Measurements from ENCODE around the gene ASTN2. TPM values are rescaled to one million over a fixed set of nuclear protein-coding genes. Genes with fewer than 3 reads are reported as not detected.

Gene ASTN2
- total and polyA plus RNA-seq, 9 donors, result 1.8 to 6.4 (median 3.2) TPM

- DNase-seq, result no peak
- H3K4me1 ChIP-seq (ENCODE audit: insufficient read depth), result no peaks in the 10 kb centered on the region
- 10 to 11% (median 10%) methylated on average over 1 of the region's 1 CpG for WGBS, 3 donors
- H3K27me3 ChIP-seq, result no peaks in the 10 kb centered on the region
- no peak overlapping the region for H3K27ac ChIP-seq
- H3K36me3 ChIP-seq, result no peaks in the 10 kb centered on the region
- no peak for TF ChIP-seq EP300 (IDR thresholded peaks at IDR 0.05)
- TF ChIP-seq POLR2A (IDR thresholded peaks at IDR 0.05), result no peak
- TF ChIP-seq, protein P1, sequence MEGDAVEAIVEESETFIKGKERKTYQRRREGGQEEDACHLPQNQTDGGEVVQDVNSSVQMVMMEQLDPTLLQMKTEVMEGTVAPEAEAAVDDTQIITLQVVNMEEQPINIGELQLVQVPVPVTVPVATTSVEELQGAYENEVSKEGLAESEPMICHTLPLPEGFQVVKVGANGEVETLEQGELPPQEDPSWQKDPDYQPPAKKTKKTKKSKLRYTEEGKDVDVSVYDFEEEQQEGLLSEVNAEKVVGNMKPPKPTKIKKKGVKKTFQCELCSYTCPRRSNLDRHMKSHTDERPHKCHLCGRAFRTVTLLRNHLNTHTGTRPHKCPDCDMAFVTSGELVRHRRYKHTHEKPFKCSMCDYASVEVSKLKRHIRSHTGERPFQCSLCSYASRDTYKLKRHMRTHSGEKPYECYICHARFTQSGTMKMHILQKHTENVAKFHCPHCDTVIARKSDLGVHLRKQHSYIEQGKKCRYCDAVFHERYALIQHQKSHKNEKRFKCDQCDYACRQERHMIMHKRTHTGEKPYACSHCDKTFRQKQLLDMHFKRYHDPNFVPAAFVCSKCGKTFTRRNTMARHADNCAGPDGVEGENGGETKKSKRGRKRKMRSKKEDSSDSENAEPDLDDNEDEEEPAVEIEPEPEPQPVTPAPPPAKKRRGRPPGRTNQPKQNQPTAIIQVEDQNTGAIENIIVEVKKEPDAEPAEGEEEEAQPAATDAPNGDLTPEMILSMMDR (IDR thresholded peaks at IDR 0.05), result no peak
- no peak overlapping the region for H3K4me3 ChIP-seq
- H3K9me3 ChIP-seq, result no peaks in the 10 kb centered on the region
- intact Hi-C loops (cut with DNase I), result no loop called here
Measured at GRCh38 chr9:116806075-116806474, 608.8 kb downstream of the ASTN2 start.

DNA sequence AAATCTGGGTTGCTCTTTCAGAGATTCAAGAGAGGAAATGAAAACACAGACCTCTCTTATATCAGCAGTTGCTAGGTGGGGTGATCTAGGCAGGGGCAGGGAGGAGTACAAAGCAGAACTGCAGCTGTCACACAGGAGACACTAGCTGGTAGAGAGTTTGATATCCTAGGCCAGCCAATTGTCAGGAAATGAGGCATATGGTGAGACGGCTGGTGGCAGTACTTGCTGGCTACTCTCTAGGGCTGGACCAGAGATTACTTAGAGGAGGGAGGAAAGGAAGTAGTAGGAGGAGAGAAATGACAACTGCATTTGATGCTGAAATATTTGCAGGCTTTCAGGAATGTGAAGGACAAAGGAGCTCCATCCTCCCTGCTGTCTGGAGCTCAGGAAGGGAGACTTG is 614.0 kb downstream of the ASTN2 start:
- H3K36me3 ChIP-seq, result no peaks in the 10 kb centered on the region
- no peaks in the 10 kb centered on the region for H3K9me3 ChIP-seq
- H3K27me3 ChIP-seq, result no peaks in the 10 kb centered on the region
- H3K27ac ChIP-seq, result no peak overlapping the region
- no peaks in the 10 kb centered on the region for H3K4me1 ChIP-seq (ENCODE audit: insufficient read depth)
- 0 to 7% (median 3%) methylated on average over 1 of the region's 1 CpG for WGBS, 3 donors
- DNase-seq, result no peak
- no peak for TF ChIP-seq EP300 (IDR thresholded peaks at IDR 0.05)
- no peak for TF ChIP-seq POLR2A (IDR thresholded peaks at IDR 0.05)
- TF ChIP-seq, protein P1 (IDR thresholded peaks at IDR 0.05), result no peak
- intact Hi-C loops (cut with DNase I), result no loop called here
- H3K4me3 ChIP-seq, result no peak overlapping the region

DNA sequence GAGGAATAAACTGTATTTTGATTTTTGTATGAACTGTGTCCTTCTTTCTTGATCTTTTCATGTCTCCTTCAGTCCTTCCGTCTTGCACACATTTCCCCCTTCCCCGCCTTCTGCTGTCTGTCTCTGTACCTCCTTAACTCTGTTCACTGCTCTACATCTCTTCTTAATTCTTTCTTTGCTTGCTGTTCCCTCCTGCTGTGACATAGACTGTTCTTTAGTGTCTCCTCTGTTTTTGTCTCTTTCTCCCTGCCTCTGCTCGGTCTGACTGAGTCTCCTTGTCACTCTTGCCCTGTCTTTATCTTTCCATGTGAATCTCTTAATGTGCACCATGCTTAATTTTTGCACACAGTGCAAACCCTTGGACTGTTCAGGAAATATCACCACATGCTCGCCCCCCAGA is 614.8 kb downstream of the ASTN2 start:
- no peaks in the 10 kb centered on the region for H3K36me3 ChIP-seq
- no peak for DNase-seq
- no peak overlapping the region for H3K27ac ChIP-seq
- no peaks in the 10 kb centered on the region for H3K27me3 ChIP-seq
- no peaks in the 10 kb centered on the region for H3K4me1 ChIP-seq (ENCODE audit: insufficient read depth)
- no peaks in the 10 kb centered on the region for H3K9me3 ChIP-seq
- intact Hi-C loops (cut with DNase I), result no loop called here
- no peak overlapping the region for H3K4me3 ChIP-seq
- WGBS, 3 donors, result 85 to 91% (median 86%) methylated on average over 4 of the region's 4 CpGs
- TF ChIP-seq, protein P1 (IDR thresholded peaks at IDR 0.05), result no peak
- TF ChIP-seq EP300 (IDR thresholded peaks at IDR 0.05), result no peak
- TF ChIP-seq POLR2A (IDR thresholded peaks at IDR 0.05), result no peak

- Histone ChIP-seq H3K9me3 (no peaks in the 10 kb centered on the region), H3K4me3 (no peak overlapping the region), H3K36me3 (no peaks in the 10 kb centered on the region), H3K27ac (no peak overlapping the region), H3K4me1 (ENCODE audit: insufficient read depth) (peaks cover 1% of the 10 kb centered on the region), H3K27me3 (no peaks in the 10 kb centered on the region)
- DNase-seq, result no peak
- WGBS, 3 donors, result 50 to 82% (median 74%) methylated on average over 2 of the region's 2 CpGs
- TF ChIP-seq POLR2A (IDR thresholded peaks at IDR 0.05), result no peak
- no peak for TF ChIP-seq EP300 (IDR thresholded peaks at IDR 0.05)
- TF ChIP-seq, protein P1 (IDR thresholded peaks at IDR 0.05), result no peak
- intact Hi-C loops (cut with DNase I), result no loop called here
Measured at GRCh38 chr9:116798521-116798920, 616.3 kb downstream of the ASTN2 start.

DNA sequence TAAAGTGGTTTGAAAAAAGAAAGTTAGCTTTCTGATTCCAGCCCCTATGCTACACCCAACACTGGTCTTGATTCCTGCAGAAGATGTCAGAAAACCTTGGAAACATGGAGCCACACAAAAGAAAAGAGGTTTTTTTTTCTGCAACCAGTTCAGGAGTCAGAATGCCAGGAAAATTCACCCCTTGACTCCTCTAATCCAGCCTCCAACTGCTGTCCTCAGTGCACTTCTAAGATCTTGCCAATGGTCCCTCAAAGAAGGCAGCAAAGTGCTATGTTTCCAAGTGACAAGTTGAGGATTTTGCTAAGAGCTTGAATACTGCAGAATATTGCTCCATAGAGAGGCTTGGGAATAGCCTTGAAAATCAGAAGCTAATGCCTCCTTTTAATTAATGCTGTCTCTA is 617.6 kb downstream of the ASTN2 start:
- H3K36me3 ChIP-seq, result no peaks in the 10 kb centered on the region
- intact Hi-C loops (cut with DNase I), result no loop called here

More for the DNA sequence above, 617.6 kb downstream of the ASTN2 start:
- Histone ChIP-seq H3K4me1 (ENCODE audit: insufficient read depth) (peaks cover 1% of the 10 kb centered on the region), H3K27ac (no peak overlapping the region), H3K4me3 (no peak overlapping the region), H3K27me3 (no peaks in the 10 kb centered on the region), H3K9me3 (no peaks in the 10 kb centered on the region)
- TF ChIP-seq POLR2A (IDR thresholded peaks at IDR 0.05) (no peak), EP300 (IDR thresholded peaks at IDR 0.05) (no peak)
- TF ChIP-seq, protein P1 (IDR thresholded peaks at IDR 0.05), result no peak
- DNase-seq, result no peak
